Vagina (tissue), 2 donors: ENCODE data around the gene MYPN. TPM values are rescaled to one million over a fixed set of nuclear protein-coding genes. Genes with fewer than 3 reads are reported as not detected.

ENCODE experiments used
- DNase-seq, 2 donors: peaks; one replicate each; pipeline ENCODE4 v3.0.0-alpha.2; 2017; ENCODE audit errors: extremely low spot score in 2 of 2
- H3K27ac ChIP-seq: fragments of 200-600 bp; sonication (generic); one replicate; pipeline ENCODE4 v1.5.1; 2019
- H3K27me3 ChIP-seq: fragments of 200-600 bp; sonication (generic); one replicate; pipeline ENCODE4 v1.5.1; 2019
- H3K36me3 ChIP-seq, 2 donors: fragments of 200-600 bp; sonication (generic); one replicate each; pipeline ENCODE4 v1.5.1; 2017 to 2019
- H3K4me1 ChIP-seq: fragments of 200-600 bp; sonication (generic); one replicate; pipeline ENCODE4 v1.5.1; 2019
- H3K4me3 ChIP-seq, 2 donors: fragments of 200-600 bp; sonication (generic); 1 replicate in 1 of 2; 2 replicates in 1 of 2; pipeline ENCODE4 v1.5.1; 2016 to 2019
- H3K9me3 ChIP-seq: fragments of 200-600 bp; sonication (generic); one replicate; pipeline ENCODE4 v1.5.1; 2019
- POLR2A ChIP-seq, 2 donors: fragments of 450-650 bp; IDR thresholded peaks; one replicate each; pipeline ENCODE4 v1.6.1; 2017; ENCODE audit warnings: antibody characterized with exemption in 2 of 2, mild to moderate bottlenecking in 2 of 2, moderate library complexity in 2 of 2
- POLR2AphosphoS5 ChIP-seq, 2 donors: sonication (generic); formaldehyde crosslinking; IDR thresholded peaks; one replicate each; pipeline ENCODE4 v1.9.0; 2017; ENCODE audit warnings: antibody characterized with exemption in 2 of 2, mild to moderate bottlenecking in 2 of 2, low read depth in 1 of 2; ENCODE audit not compliant: insufficient read depth in 1 of 2
- intact Hi-C: fragments of 100-400 bp; cut with DNase I; formaldehyde crosslinking; loops from one replicate; pipeline ENCODE4 v1.15.1; 2023
- total RNA-seq: library from RNA; depleted of rRNA; stranded (reverse); fragments of >200 nt; gene quantifications from one replicate; pipeline ENCODE4 v1.2.3, GENCODE V29; 2016
- TF ChIP-seq, protein P1 (sequence below), 3 experiments: fragments of 450-650 bp in 2 of 3; fragments of 200-600 bp in 1 of 3; sonication (generic) in 1 of 3; IDR thresholded peaks; one replicate each; pipeline ENCODE4 v1.5.1; 2017 to 2019; ENCODE audit warnings: antibody characterized with exemption in 3 of 3, mild to moderate bottlenecking in 2 of 3, moderate library complexity in 2 of 3

The MYPN gene
- total RNA-seq, 1 donor from 2014 or later, result not detected

GRCh38 chr10:68125772-68126171 is 16.5 kb downstream of the MYPN start:
- Histone ChIP-seq H3K36me3 (no peaks in the 10 kb centered on the region), H3K4me1 (no peaks in the 10 kb centered on the region), H3K27ac (no peak overlapping the region), H3K4me3 (no peak overlapping the region), H3K27me3 (no peaks in the 10 kb centered on the region), H3K9me3 (no peaks in the 10 kb centered on the region)
- TF ChIP-seq POLR2AphosphoS5 (IDR thresholded peaks at IDR 0.05; ENCODE audit: insufficient read depth in 1 of 2, low read depth in 1 of 2) (no peak), POLR2A (IDR thresholded peaks at IDR 0.05) (no peak)
- TF ChIP-seq, protein P1, sequence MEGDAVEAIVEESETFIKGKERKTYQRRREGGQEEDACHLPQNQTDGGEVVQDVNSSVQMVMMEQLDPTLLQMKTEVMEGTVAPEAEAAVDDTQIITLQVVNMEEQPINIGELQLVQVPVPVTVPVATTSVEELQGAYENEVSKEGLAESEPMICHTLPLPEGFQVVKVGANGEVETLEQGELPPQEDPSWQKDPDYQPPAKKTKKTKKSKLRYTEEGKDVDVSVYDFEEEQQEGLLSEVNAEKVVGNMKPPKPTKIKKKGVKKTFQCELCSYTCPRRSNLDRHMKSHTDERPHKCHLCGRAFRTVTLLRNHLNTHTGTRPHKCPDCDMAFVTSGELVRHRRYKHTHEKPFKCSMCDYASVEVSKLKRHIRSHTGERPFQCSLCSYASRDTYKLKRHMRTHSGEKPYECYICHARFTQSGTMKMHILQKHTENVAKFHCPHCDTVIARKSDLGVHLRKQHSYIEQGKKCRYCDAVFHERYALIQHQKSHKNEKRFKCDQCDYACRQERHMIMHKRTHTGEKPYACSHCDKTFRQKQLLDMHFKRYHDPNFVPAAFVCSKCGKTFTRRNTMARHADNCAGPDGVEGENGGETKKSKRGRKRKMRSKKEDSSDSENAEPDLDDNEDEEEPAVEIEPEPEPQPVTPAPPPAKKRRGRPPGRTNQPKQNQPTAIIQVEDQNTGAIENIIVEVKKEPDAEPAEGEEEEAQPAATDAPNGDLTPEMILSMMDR (IDR thresholded peaks at IDR 0.05), result no peak
- intact Hi-C loops, result no loop called here
- no peak for DNase-seq

- no peaks in the 10 kb centered on the region for H3K4me1 ChIP-seq
- intact Hi-C loops, result no loop called here
- H3K27me3 ChIP-seq, result no peaks in the 10 kb centered on the region
- H3K27ac ChIP-seq, result no peak overlapping the region
- H3K9me3 ChIP-seq, result no peaks in the 10 kb centered on the region
- H3K4me3 ChIP-seq, result no peak overlapping the region
- TF ChIP-seq POLR2AphosphoS5 (IDR thresholded peaks at IDR 0.05; ENCODE audit: insufficient read depth in 1 of 2, low read depth in 1 of 2) (no peak), POLR2A (IDR thresholded peaks at IDR 0.05) (no peak)
- TF ChIP-seq, protein P1 (IDR thresholded peaks at IDR 0.05), result no peak
- no peaks in the 10 kb centered on the region for H3K36me3 ChIP-seq
- no peak for DNase-seq
Observed at GRCh38 chr10:68128015-68128414, 18.7 kb downstream of the MYPN start.

DNA sequence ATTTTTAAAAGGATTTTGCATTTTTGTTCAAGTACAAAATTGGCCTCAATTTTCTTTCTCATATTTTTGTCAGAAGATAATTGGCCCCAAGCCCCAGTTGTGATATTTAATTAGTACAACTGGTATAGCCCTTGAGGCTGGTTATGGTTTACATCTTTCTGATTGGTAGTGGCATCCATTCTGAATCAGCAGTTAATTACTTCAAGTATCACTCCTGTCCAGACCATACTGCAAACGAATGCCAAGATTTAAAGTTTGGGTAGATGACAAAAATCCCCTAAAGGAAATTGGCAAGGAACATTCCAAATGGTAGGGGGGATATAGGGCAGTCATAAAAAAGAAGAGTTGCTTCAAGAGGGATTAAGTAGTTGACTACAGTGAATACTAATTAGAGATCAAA is 23.1 kb downstream of the MYPN start:
- no peak for DNase-seq

DNA sequence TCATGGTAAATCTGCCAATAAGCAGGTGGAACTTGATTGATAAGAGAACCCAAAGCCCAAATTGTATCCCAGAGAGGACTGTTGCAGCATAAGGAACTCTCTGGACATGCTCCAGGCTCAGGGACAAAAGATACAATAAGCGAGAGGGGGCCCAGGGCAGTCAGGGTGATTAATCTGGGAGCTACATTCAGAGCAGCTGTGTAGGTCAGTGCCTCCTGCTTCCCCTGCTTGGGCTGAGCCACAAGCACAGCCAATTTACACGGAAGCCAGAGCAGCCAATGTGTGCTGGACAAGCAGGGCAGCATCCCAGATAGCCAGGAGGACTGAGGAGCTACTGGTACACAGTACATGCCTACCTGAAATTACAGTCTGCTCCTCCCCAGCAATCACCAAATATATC is 24.2 kb downstream of the MYPN start:
- no peaks in the 10 kb centered on the region for H3K36me3 ChIP-seq
- DNase-seq, result no peak
- intact Hi-C loops, result no loop called here
- H3K9me3 ChIP-seq, result no peaks in the 10 kb centered on the region
- no peak overlapping the region for H3K4me3 ChIP-seq
- no peaks in the 10 kb centered on the region for H3K27me3 ChIP-seq
- TF ChIP-seq, protein P1 (IDR thresholded peaks at IDR 0.05), result no peak
- no peak for TF ChIP-seq POLR2A (IDR thresholded peaks at IDR 0.05)
- H3K4me1 ChIP-seq, result peaks cover 15% of the 10 kb centered on the region
- H3K27ac ChIP-seq, result no peak overlapping the region

More for the DNA sequence above, 23.1 kb downstream of the MYPN start:
- Histone ChIP-seq H3K27ac (no peak overlapping the region), H3K9me3 (no peaks in the 10 kb centered on the region), H3K4me3 (no peak overlapping the region), H3K27me3 (no peaks in the 10 kb centered on the region), H3K4me1 (peaks cover 15% of the 10 kb centered on the region), H3K36me3 (no peaks in the 10 kb centered on the region)
- intact Hi-C loops, result no loop called here
- no peak for TF ChIP-seq POLR2AphosphoS5 (IDR thresholded peaks at IDR 0.05; ENCODE audit: insufficient read depth in 1 of 2, low read depth in 1 of 2)
- no peak for TF ChIP-seq POLR2A (IDR thresholded peaks at IDR 0.05)
- TF ChIP-seq, protein P1 (IDR thresholded peaks at IDR 0.05), result no peak

GRCh38 chr10:68135362-68135761 is 26.1 kb downstream of the MYPN start:
- H3K27me3 ChIP-seq, result no peaks in the 10 kb centered on the region
- peak overlapping the region; percentile 34 for H3K27ac ChIP-seq
- H3K36me3 ChIP-seq, result no peaks in the 10 kb centered on the region
- H3K9me3 ChIP-seq, result no peaks in the 10 kb centered on the region
- DNase-seq, result no peak
- TF ChIP-seq POLR2AphosphoS5 (IDR thresholded peaks at IDR 0.05; ENCODE audit: insufficient read depth in 1 of 2, low read depth in 1 of 2), result no peak
- TF ChIP-seq POLR2A (IDR thresholded peaks at IDR 0.05), result no peak
- TF ChIP-seq, protein P1 (IDR thresholded peaks at IDR 0.05), result no peak
- intact Hi-C loops, result no loop called here
- H3K4me3 ChIP-seq, result no peak overlapping the region
- peaks cover 15% of the 10 kb centered on the region for H3K4me1 ChIP-seq
